Stomach (tissue), 4 donors: ENCODE measurements around the gene C9orf43.

Experiments used
- POLR2AphosphoS5 ChIP-seq, 3 donors: sonication (generic); formaldehyde crosslinking; IDR thresholded peaks; one replicate each; pipeline ENCODE4 v1.6.1; 2016; ENCODE audit warnings: antibody characterized with exemption in 3 of 3
- TF ChIP-seq, protein P1 (sequence below), 7 experiments: fragments of 450-650 bp in 4 of 7; fragments of 200-600 bp in 3 of 7; sonication (generic) in 3 of 7; IDR thresholded peaks; one replicate each; pipeline ENCODE4 v1.5.1; 2016 to 2019; ENCODE audit warnings: antibody characterized with exemption in 7 of 7, control low read depth in 2 of 7, mild to moderate bottlenecking in 1 of 7

DNA sequence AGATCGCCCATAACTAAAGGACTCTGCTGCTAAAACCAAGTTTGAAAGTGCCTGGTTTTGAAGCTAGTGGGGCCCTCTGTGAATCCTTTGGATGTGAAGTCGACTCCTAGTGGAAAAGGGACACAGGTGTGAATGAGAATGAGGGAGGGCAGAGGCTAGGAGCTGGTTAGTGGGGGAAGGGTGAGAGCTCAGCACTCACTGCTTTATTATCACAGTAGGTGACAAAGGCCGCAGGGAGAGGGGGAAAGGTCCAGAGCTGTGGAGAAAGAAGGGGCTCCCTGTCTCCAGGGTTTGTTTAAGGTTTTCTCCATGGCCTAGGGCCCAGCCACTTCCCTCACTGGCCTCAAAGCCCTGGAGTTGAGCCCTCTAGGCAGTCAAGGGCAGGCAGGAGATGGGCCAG lies 37.3 kb upstream of the C9orf43 start:
- TF ChIP-seq, protein P1, sequence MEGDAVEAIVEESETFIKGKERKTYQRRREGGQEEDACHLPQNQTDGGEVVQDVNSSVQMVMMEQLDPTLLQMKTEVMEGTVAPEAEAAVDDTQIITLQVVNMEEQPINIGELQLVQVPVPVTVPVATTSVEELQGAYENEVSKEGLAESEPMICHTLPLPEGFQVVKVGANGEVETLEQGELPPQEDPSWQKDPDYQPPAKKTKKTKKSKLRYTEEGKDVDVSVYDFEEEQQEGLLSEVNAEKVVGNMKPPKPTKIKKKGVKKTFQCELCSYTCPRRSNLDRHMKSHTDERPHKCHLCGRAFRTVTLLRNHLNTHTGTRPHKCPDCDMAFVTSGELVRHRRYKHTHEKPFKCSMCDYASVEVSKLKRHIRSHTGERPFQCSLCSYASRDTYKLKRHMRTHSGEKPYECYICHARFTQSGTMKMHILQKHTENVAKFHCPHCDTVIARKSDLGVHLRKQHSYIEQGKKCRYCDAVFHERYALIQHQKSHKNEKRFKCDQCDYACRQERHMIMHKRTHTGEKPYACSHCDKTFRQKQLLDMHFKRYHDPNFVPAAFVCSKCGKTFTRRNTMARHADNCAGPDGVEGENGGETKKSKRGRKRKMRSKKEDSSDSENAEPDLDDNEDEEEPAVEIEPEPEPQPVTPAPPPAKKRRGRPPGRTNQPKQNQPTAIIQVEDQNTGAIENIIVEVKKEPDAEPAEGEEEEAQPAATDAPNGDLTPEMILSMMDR (IDR thresholded peaks at IDR 0.05), result no peak
- no peak for TF ChIP-seq POLR2AphosphoS5 (IDR thresholded peaks at IDR 0.05)
